OCI-LY1 (cell line): ENCODE results near the gene KLRD1.

Source experiments
- CTCF ChIP-seq: fragments of 200-600 bp; sonication (generic), shearing (Covaris generic); IDR thresholded peaks from 2 replicates; pipeline ENCODE4 v1.5.1; 2017; ENCODE audit warnings: mild to moderate bottlenecking, antibody characterized with exemption, low read length, moderate library complexity, mixed read lengths
- EZH2 ChIP-seq: fragments of 200-600 bp; sonication (generic), shearing (Covaris generic); IDR thresholded peaks from 2 replicates; pipeline ENCODE4 v1.8.0; 2017; ENCODE audit warnings: borderline replicate concordance, mixed run types, mild to moderate bottlenecking, antibody characterized with exemption, low read length, moderate library complexity, mixed read lengths

DNA sequence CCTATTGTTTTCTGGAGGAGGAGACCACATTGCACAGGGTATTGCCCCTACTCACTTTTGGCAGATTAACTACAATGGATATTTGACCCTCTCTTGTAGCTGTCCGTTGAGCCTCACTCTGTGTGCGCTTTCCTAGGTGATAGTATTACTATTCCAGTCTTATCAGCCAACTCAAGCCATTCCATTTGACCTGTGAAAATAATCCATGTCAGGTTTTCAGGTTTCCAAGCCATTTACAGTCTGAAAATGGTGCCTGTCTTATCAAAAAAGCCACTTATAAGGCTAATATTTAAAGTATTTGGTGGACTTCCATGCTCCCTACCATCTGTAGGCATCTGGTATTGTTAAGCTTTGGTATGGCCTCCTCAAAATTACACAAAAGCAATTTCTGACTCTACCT lies 29.6 kb upstream of the KLRD1 start:
- no peak for TF ChIP-seq CTCF
- TF ChIP-seq EZH2 = no peak
